Retinal pigment epithelial cell (primary cell): ENCODE measurements around the gene FARS2.

Experiments
- DNase-seq: peaks from one replicate; pipeline ENCODE4 v3.0.0-alpha.2; 2010; ENCODE audit warnings: low read depth
- H3K4me3 ChIP-seq: 2 replicates; pipeline ENCODE4 v1.5.1; 2011; ENCODE audit warnings: mild to moderate bottlenecking, low read length, control low read depth, moderate library complexity
- CTCF ChIP-seq: conservative IDR thresholded peaks from 2 replicates; pipeline ENCODE4 v1.5.1; 2011; ENCODE audit warnings: low read depth, low read length, control low read depth, inconsistent platforms

FARS2 gene

GRCh38 chr6:5728351-5729079 lies 467.2 kb downstream of the FARS2 start:
- no peak for DNase-seq

DNA sequence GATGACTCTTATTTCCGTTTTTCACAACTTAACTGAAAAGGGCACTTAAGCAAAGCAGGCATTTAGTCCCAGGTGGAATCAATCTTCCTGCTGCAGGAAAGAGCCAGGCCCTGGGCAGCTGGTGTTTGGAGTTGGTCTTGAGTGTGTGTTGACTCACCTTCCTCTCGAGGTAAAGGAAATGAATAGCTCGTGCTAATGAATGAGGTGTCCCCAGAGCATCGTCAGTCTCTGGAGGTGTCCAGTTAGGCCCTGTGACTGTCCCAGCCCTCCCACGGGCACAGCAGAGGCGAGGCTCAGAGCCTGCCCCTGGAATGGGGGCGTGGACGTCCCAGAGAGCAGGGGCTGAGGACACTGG lies 467.7 kb downstream of the FARS2 start:
- TF ChIP-seq CTCF, result no peak
- DNase-seq, result no peak
- no peak overlapping the region for H3K4me3 ChIP-seq

More at GRCh38 chr6:5728351-5729079, 467.2 kb downstream of the FARS2 start:
- TF ChIP-seq CTCF, result no peak
- no peak overlapping the region for H3K4me3 ChIP-seq

DNA sequence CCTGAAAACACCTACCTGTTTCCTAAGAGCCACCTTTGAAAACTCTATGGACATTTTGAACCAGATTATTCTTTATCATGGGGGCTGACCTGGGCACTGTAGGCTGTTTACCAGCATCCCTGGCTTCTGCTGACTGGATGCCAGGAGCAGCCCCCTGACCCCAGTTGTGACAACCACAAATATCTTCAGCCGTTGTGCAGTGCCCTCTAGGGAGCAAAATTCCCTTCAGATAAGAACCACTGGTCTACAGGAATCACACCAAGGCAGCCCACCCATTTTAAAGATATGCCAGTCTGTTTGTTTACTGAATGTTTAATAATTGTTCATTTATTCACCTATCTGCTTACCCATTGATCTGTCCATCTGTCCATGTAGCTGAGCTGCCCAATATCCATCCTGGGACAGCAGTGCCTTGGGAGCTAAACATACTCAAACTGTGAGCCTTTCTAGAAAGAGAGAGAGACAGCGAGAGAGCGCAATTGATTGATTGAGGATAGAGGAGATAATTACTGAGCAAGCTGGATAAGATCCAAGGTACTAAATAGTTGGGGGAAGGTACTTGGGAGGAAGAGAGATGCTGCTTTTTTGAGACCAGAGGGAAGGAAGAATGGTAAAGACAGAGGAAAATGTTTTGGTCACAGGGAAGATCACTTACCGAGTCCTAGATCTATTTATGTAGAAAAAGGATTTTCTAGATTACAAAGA lies 468.7 kb downstream of the FARS2 start:
- no peak overlapping the region for H3K4me3 ChIP-seq
- no peak for TF ChIP-seq CTCF
- no peak for DNase-seq

GRCh38 chr6:5730585-5731263 lies 469.4 kb downstream of the FARS2 start:
- DNase-seq, result peak; percentile 79
- H3K4me3 ChIP-seq, result no peak overlapping the region
- no peak for TF ChIP-seq CTCF

GRCh38 chr6:5731435-5731834 lies 470.1 kb downstream of the FARS2 start:
- H3K4me3 ChIP-seq, result no peak overlapping the region
- DNase-seq, result no peak
- no peak for TF ChIP-seq CTCF

- DNase-seq, result no peak
- TF ChIP-seq CTCF, result no peak
- H3K4me3 ChIP-seq, result no peak overlapping the region
These were observed 471.2 kb downstream of the FARS2 start for GRCh38 chr6:5732496-5732895.
